ENCODE measurements around the gene GPALPP1. TPM values are rescaled to one million over a fixed set of nuclear protein-coding genes. Genes with fewer than 3 reads are reported as not detected.

GPALPP1 gene
- polyA plus RNA-seq, 1 of the 3 experiments (the other 2 are of a cell fraction): 11.7 TPM

DNA sequence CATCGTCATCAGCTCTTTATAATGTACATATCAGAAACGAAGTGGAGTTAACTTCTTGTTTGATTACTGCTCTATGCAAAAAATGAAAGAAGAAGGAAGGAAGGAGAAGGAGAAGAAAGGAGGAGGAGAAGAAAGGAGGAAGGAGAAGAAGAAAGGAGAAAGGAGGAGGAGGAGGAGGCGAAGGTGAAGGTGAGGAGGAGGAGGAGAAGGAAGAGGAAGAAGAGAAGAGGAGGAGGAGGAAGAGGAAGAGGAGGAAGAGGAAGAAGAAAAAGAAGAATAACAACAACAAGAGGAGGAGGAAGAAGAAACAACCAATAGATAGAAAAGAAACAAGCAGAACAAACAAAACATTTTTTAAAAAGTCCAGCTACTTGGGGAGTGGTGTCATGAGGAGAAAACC, 13.1 kb upstream of the GPALPP1 start:
- H3K79me2 ChIP-seq (ENCODE audit: insufficient read depth): peaks cover 9% of the 10 kb centered on the region; the same call in 1 of the 2 replicates
- H3K27ac ChIP-seq (ENCODE audit: low read depth in 2 of 2, low read length in 1 of 2): no peak overlapping the region
- no peaks in the 10 kb centered on the region; a peak in 1 of 4 replicates for H3K4me1 ChIP-seq (ENCODE audit: control insufficient read depth in 1 of 2, insufficient read depth in 2 of 2, low read depth in 1 of 2, low read length in 1 of 2)
- no peak for TF ChIP-seq POLR2AphosphoS5 (IDR thresholded peaks at IDR 0.05; ENCODE audit: low read depth, low read length)
- TF ChIP-seq, protein P1, sequence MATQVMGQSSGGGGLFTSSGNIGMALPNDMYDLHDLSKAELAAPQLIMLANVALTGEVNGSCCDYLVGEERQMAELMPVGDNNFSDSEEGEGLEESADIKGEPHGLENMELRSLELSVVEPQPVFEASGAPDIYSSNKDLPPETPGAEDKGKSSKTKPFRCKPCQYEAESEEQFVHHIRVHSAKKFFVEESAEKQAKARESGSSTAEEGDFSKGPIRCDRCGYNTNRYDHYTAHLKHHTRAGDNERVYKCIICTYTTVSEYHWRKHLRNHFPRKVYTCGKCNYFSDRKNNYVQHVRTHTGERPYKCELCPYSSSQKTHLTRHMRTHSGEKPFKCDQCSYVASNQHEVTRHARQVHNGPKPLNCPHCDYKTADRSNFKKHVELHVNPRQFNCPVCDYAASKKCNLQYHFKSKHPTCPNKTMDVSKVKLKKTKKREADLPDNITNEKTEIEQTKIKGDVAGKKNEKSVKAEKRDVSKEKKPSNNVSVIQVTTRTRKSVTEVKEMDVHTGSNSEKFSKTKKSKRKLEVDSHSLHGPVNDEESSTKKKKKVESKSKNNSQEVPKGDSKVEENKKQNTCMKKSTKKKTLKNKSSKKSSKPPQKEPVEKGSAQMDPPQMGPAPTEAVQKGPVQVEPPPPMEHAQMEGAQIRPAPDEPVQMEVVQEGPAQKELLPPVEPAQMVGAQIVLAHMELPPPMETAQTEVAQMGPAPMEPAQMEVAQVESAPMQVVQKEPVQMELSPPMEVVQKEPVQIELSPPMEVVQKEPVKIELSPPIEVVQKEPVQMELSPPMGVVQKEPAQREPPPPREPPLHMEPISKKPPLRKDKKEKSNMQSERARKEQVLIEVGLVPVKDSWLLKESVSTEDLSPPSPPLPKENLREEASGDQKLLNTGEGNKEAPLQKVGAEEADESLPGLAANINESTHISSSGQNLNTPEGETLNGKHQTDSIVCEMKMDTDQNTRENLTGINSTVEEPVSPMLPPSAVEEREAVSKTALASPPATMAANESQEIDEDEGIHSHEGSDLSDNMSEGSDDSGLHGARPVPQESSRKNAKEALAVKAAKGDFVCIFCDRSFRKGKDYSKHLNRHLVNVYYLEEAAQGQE (IDR thresholded peaks at IDR 0.05; ENCODE audit: low read depth, low read length): no peak
- no peak overlapping the region for H3K4me3 ChIP-seq (ENCODE audit: low read depth in 2 of 2, low read length in 1 of 2)
- no peaks in the 10 kb centered on the region for H3K9me2 ChIP-seq
- 93% methylated on average over 3 of the region's 3 CpGs for WGBS (ENCODE audit: low lambda C conversion rate)
- H2AFZ ChIP-seq (ENCODE audit: low read depth): no peak overlapping the region
- H3F3A ChIP-seq (replicated peaks; ENCODE audit: insufficient read depth): peaks cover 5% of the 10 kb centered on the region
- no peaks in the 10 kb centered on the region for H4K20me1 ChIP-seq (ENCODE audit: insufficient read depth)
- no peak overlapping the region for H3K4me2 ChIP-seq
- H3K9me3 ChIP-seq: no peaks in the 10 kb centered on the region
- ChIA-PET POLR2A (interaction anchor here (0.6 kb wide), 1 partner anchor 491 kb away, joined by 3 read pairs; no protein-coding TSS in a partner anchor), CTCF (interaction anchor here (1.2 to 1.3 kb wide), 2 partner anchors 537 to 1071 kb away, joined by 3 to 4 read pairs; no protein-coding TSS in a partner anchor)
- H3K9ac ChIP-seq: no peak overlapping the region
- peaks cover 34 to 77% of the 10 kb centered on the region in 2 experiments for H3K36me3 ChIP-seq (replicated peaks in 1 of 2; ENCODE audit: control insufficient read depth in 1 of 2, insufficient read depth in 2 of 2, low read length in 1 of 2)
- H3K27me3 ChIP-seq (ENCODE audit: insufficient read depth): no peaks in the 10 kb centered on the region
- DNase-seq: no peak

DNA sequence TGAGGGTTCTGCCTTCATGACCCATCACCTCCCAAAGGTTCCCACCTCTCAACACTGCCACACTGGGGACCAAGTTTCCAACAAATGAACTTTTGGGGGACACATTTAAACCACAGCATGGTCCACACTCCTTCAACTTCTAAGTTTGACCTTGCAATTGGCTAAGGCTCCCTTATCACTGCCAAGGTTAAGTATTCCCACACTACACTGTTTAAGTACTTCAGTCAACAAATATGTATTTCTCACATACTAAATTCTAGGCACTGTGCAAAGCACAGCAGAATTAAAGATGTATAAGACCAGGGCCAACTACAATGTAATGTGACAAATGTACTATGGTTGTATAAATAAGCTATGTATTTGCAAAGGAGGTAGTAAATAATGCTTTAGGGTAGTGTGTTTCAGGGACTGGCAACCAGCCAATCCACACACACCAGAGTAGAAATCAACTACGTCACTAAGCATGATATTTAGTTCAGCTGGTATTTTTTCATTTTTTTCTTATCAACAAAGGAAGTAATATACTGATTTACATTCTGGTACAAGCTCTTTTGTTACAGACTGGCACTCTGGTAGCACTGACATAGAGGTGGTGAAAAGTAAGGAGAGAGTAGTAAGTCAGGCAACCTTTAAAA, 12.3 kb upstream of the GPALPP1 start:
- CTCF ChIA-PET: interaction anchor here (1.2 to 1.3 kb wide), 2 partner anchors 493 to 1072 kb away, joined by 4 read pairs; no protein-coding TSS in a partner anchor
- H3K4me3 ChIP-seq (ENCODE audit: low read depth in 2 of 2, low read length in 1 of 2): no peak overlapping the region
- H3K36me3 ChIP-seq (replicated peaks in 1 of 2; ENCODE audit: control insufficient read depth in 1 of 2, insufficient read depth in 2 of 2, low read length in 1 of 2): peaks cover 34 to 69% of the 10 kb centered on the region in 2 experiments
- no peaks in the 10 kb centered on the region for H3K27me3 ChIP-seq (ENCODE audit: insufficient read depth)
- no peaks in the 10 kb centered on the region for H3K9me3 ChIP-seq
- peaks cover 5% of the 10 kb centered on the region for H3F3A ChIP-seq (replicated peaks; ENCODE audit: insufficient read depth)
- no peaks in the 10 kb centered on the region for H3K9me2 ChIP-seq
- no peak overlapping the region for H3K27ac ChIP-seq (ENCODE audit: low read depth in 2 of 2, low read length in 1 of 2)
- 93% methylated on average over 1 of the region's 1 CpG for WGBS (ENCODE audit: low lambda C conversion rate)
- no peak for DNase-seq
- H3K79me2 ChIP-seq (ENCODE audit: insufficient read depth): peaks cover 6% of the 10 kb centered on the region
- POLR2A ChIA-PET: no interaction called here
- H3K9ac ChIP-seq: no peak overlapping the region
- TF ChIP-seq RXRA (IDR thresholded peaks at IDR 0.05; ENCODE audit: borderline replicate concordance, low read depth) (no peak), GABPA (IDR thresholded peaks at IDR 0.05; ENCODE audit: low read depth) (no peak), SMC3 (IDR thresholded peaks at IDR 0.05; ENCODE audit: low read depth, low read length) (no peak), FOSL2 (IDR thresholded peaks at IDR 0.05; ENCODE audit: borderline replicate concordance, low read depth) (no peak), TEAD4 (IDR thresholded peaks at IDR 0.05; ENCODE audit: borderline replicate concordance, insufficient read depth) (no peak), TAF1 (IDR thresholded peaks at IDR 0.05; ENCODE audit: borderline replicate concordance, low read depth, low read length) (no peak), SIN3A (IDR thresholded peaks at IDR 0.05; ENCODE audit: borderline replicate concordance, low read depth, low read length) (no peak), FOXJ3 (CRISPR knock-in tag; IDR thresholded peaks at IDR 0.05) (no peak), MXI1 (IDR thresholded peaks at IDR 0.05; ENCODE audit: low read depth, low read length) (no peak)
- TF ChIP-seq, protein P1 (IDR thresholded peaks at IDR 0.05; ENCODE audit: low read depth, low read length): no peak
- TF ChIP-seq, protein P2, sequence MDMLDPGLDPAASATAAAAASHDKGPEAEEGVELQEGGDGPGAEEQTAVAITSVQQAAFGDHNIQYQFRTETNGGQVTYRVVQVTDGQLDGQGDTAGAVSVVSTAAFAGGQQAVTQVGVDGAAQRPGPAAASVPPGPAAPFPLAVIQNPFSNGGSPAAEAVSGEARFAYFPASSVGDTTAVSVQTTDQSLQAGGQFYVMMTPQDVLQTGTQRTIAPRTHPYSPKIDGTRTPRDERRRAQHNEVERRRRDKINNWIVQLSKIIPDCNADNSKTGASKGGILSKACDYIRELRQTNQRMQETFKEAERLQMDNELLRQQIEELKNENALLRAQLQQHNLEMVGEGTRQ (IDR thresholded peaks at IDR 0.05; ENCODE audit: borderline replicate concordance, low read depth, low read length): no peak
- H2AFZ ChIP-seq (ENCODE audit: low read depth): no peak overlapping the region
- H3K4me1 ChIP-seq (ENCODE audit: control insufficient read depth in 1 of 2, insufficient read depth in 2 of 2, low read depth in 1 of 2, low read length in 1 of 2): no peaks in the 10 kb centered on the region; a peak in 1 of 4 replicates
- no peaks in the 10 kb centered on the region for H4K20me1 ChIP-seq (ENCODE audit: insufficient read depth)
- H3K4me2 ChIP-seq: no peak overlapping the region
